Mucosa of descending colon (tissue), 3 donors: ENCODE results near the gene ZNF90. TPM values are rescaled to one million over a fixed set of nuclear protein-coding genes. Genes with fewer than 3 reads are reported as not detected.
"Not testable (repeated sequence)": the region's sequence is repeated elsewhere in the genome, so short reads cannot be mapped to it uniquely, and the experiment has no call there.

Experiments
- ATAC-seq: fragments of 200-7000 bp; cut with Tn5 transposase; one replicate; pipeline ENCODE4 v1.9.1; 2020; ENCODE audit warnings: mild to moderate bottlenecking, moderate library complexity
- DNase-seq, 3 donors: peaks; one replicate each; pipeline ENCODE4 v3.0.0-alpha.2; 2020
- H3K36me3 ChIP-seq: fragments of 200-600 bp; one replicate; pipeline ENCODE4 v1.8.0; 2021; ENCODE audit warnings: low read depth, mild to moderate bottlenecking
- H3K4me1 ChIP-seq: fragments of 200-600 bp; one replicate; pipeline ENCODE4 v1.8.0; 2021; ENCODE audit warnings: low read depth, mild to moderate bottlenecking
- H3K4me3 ChIP-seq: fragments of 200-600 bp; one replicate; pipeline ENCODE4 v1.8.0; 2021; ENCODE audit warnings: mild to moderate bottlenecking
- H3K9me3 ChIP-seq: fragments of 200-600 bp; one replicate; pipeline ENCODE4 v1.8.0; 2021; ENCODE audit warnings: mild to moderate bottlenecking
- CTCF ChIP-seq: fragments of 200-600 bp; IDR thresholded peaks from one replicate; pipeline ENCODE4 v1.8.0; 2022; ENCODE audit warnings: antibody characterized with exemption, mild to moderate bottlenecking
- intact Hi-C, 2 donors: fragments of 100-400 bp; cut with DNase I in 1 of 2; cut with micrococcal nuclease in 1 of 2; formaldehyde crosslinking; loops; one replicate each; pipeline versions ENCODE4 v1.11.0 to v1.11.1; 2022; cut with DNase I, micrococcal nuclease
- total RNA-seq, 3 donors: library from RNA; stranded (reverse); fragmentation: NEBNext Ultra II Directional in 2 of 3; extraction: Animal tissue kit (Norgen Biotek cat#: 25700) in 2 of 3; gene quantifications; one replicate each; pipeline versions ENCODE4 v1.2.1 to v1.2.4, GENCODE V29; 2021 to 2023
- donor health status: DM: no; HTN: no; CAD: no; lungs with moderate emphysema.
- donor health status: DM: no; HTN: no; CAD: no.
- donor health status: DM: no; HTN: yes; CAD: no.

The ZNF90 gene
- total RNA-seq, 3 donors from 2014 or later: 1.9 to 4.7 (median 2.9) TPM

GRCh38 chr19:20080656-20081055, 2.9 kb downstream of the ZNF90 start:
- H3K9me3 ChIP-seq: peaks cover 16% of the 10 kb centered on the region

DNA sequence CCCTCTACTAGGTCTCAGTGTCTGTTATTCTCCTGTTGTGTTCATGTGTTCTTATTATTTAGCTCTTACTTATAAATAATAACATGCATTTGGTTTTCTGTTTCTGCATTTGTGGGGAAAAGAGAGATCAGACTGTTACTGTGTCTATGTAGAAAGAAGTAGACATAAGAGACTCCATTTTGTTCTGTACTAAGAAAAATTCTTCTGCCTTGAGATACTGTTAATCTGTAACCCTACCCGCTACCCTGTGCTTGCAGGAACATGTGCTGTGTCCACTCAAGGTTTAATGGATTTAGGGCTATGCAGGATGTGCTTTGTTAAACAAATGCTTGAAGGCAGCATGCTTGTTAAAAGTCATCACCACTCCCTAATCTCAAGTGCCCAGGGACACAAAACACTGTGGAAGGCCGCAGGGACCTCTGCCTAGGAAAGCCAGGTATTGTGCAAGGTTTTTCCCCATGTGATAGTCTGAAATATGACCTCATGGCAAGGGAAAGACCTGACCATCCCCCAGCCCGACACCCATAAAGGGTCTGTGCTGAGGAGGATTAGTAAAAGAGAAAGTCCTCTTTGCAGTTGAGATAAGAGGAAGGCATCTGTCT, 4.5 kb downstream of the ZNF90 start:
- H3K4me1 ChIP-seq, ATAC-seq, H3K36me3 ChIP-seq, H3K4me3 ChIP-seq, intact Hi-C loops, DNase-seq: not testable (repeated sequence)
- peaks cover 23% of the 10 kb centered on the region for H3K9me3 ChIP-seq

More at GRCh38 chr19:20080656-20081055, 2.9 kb downstream of the ZNF90 start:
- ATAC-seq: no peak
- Histone ChIP-seq H3K36me3 (no peaks in the 10 kb centered on the region), H3K4me3 (no peak overlapping the region), H3K4me1 (peaks cover 4% of the 10 kb centered on the region)
- intact Hi-C loops: no loop called here
- no peak for DNase-seq
- TF ChIP-seq CTCF: no peak

- intact Hi-C loops, H3K36me3 ChIP-seq, H3K4me3 ChIP-seq, H3K4me1 ChIP-seq, ATAC-seq, DNase-seq: not testable (repeated sequence)
- H3K9me3 ChIP-seq: peaks cover 27% of the 10 kb centered on the region
Observed at GRCh38 chr19:20082876-20083275, 5.1 kb downstream of the ZNF90 start.

DNA sequence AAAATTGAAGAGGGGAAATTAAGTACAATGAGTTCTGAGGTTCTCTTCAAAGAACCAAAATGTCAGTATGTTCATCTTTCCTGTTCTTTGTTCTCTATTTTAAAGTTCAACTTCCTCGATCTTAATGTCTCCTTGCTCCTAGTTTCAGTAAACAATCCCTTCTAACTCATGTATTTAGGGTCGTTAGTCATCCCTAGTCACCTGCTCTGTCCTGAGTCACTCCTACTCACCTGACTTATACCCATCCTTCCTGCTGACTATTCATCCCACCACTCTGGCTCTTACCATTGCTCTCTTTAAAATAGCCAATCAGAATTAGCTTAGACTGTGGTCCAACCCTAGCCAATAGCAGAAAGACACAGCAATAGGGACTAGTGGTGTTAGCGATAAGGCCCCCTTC, 24.3 kb downstream of the ZNF90 start:
- intact Hi-C loops: no loop called here
- Histone ChIP-seq H3K9me3 (peaks cover 67% of the 10 kb centered on the region), H3K4me3 (no peak overlapping the region)

DNA sequence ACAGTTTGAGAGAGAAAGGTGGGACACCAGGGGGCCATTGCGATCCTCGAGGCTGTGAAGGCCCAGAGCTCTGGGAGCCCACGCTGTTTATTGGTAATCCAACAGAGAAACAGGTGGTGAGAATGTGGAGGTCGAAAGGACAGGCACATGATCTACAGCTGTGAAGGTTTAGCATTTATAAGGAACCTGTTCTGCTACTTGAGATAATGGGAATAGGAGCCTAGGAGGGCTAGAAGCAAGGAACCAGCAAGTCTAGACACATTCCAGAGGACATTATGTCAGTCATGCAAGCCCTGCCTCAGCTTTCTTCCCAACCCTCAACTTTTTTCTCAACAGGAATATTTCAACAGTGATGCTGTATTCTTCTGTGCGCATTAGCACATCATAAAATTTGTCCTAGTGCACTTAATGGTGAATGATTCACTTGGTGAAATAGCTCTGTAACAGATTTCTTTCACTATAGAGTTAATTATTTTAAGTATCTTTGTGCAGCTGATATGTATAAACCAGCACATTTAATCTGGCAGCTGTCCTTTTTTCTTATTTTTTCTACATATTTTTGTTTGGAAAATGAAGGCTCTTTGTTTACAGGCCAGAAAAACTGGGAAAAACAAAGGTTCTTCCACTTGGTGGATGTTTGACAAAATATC, 25.4 kb downstream of the ZNF90 start:
- no peak for TF ChIP-seq CTCF
- no peaks in the 10 kb centered on the region for H3K36me3 ChIP-seq
- ATAC-seq (no peak), DNase-seq (no peak)
- no peaks in the 10 kb centered on the region for H3K4me1 ChIP-seq
- intact Hi-C loops: no loop called here
- H3K9me3 ChIP-seq: peaks cover 78% of the 10 kb centered on the region
- H3K4me3 ChIP-seq: no peak overlapping the region

More for the DNA sequence above, 24.3 kb downstream of the ZNF90 start:
- no peak for TF ChIP-seq CTCF
- no peak for ATAC-seq
- no peaks in the 10 kb centered on the region for H3K36me3 ChIP-seq
- no peaks in the 10 kb centered on the region for H3K4me1 ChIP-seq
- DNase-seq: no peak

GRCh38 chr19:20107301-20107700, 29.5 kb downstream of the ZNF90 start:
- H3K9me3 ChIP-seq: peaks cover 78% of the 10 kb centered on the region

GRCh38 chr19:20118064-20118839, 40.5 kb downstream of the ZNF90 start:
- ATAC-seq, H3K36me3 ChIP-seq, DNase-seq, H3K4me3 ChIP-seq, intact Hi-C loops, H3K4me1 ChIP-seq: not testable (repeated sequence)
- H3K9me3 ChIP-seq: peaks cover 98% of the 10 kb centered on the region

More at GRCh38 chr19:20107301-20107700, 29.5 kb downstream of the ZNF90 start:
- ATAC-seq: no peak
- no peak for TF ChIP-seq CTCF
- intact Hi-C loops: no loop called here
- Histone ChIP-seq H3K4me1 (no peaks in the 10 kb centered on the region), H3K36me3 (no peaks in the 10 kb centered on the region), H3K4me3 (no peak overlapping the region)
- DNase-seq: no peak
